Fibroblast of lung (primary cell): ENCODE measurements around the gene TSPOAP1. TPM values are rescaled to one million over a fixed set of nuclear protein-coding genes. Genes with fewer than 3 reads are reported as not detected.

Source experiments
- DNase-seq, 2 donors: peaks; one replicate each; pipeline versions ENCODE4 v3.0.0 to v3.0.0-alpha.2; 2010; ENCODE audit warnings: low read depth in 2 of 2
- H2AFZ ChIP-seq: 2 replicates; pipeline ENCODE4 v1.5.1; 2012; ENCODE audit warnings: low read length, control low read depth, inconsistent platforms
- H3K27ac ChIP-seq: 2 replicates; pipeline ENCODE4 v1.5.1; 2011; ENCODE audit warnings: low read length, control low read depth; ENCODE audit not compliant: insufficient read depth
- H3K27me3 ChIP-seq: 2 replicates; pipeline ENCODE4 v1.5.1; 2011; ENCODE audit warnings: mild to moderate bottlenecking, low read length; ENCODE audit not compliant: control insufficient read depth, insufficient read depth
- H3K36me3 ChIP-seq: 2 replicates; pipeline ENCODE4 v1.5.1; 2011; ENCODE audit warnings: low read length; ENCODE audit not compliant: control insufficient read depth, insufficient read depth
- H3K4me1 ChIP-seq: 2 replicates; pipeline ENCODE4 v1.5.1; 2011; ENCODE audit warnings: low read length; ENCODE audit not compliant: control insufficient read depth, insufficient read depth; ENCODE audit errors: extremely low read depth
- H3K4me2 ChIP-seq: 2 replicates; pipeline ENCODE4 v1.5.1; 2011; ENCODE audit warnings: low read length, control low read depth; ENCODE audit not compliant: insufficient read depth; ENCODE audit errors: extremely low read depth
- H3K4me3 ChIP-seq, 4 experiments: fragments of 200-600 bp in 1 of 4; sonication (generic) in 1 of 4; replicated peaks in 1 of 4; 2 replicates each; pipeline ENCODE4 v1.5.1; 2011 to 2016; ENCODE audit warnings: low read length in 4 of 4, low read depth in 3 of 4, mild to moderate bottlenecking in 3 of 4, control low read depth in 2 of 4, inconsistent platforms in 1 of 4, mixed read lengths in 1 of 4; ENCODE audit not compliant: insufficient read depth in 1 of 4; ENCODE audit errors: control extremely low read depth in 1 of 4
- H3K79me2 ChIP-seq: 2 replicates; pipeline ENCODE4 v1.5.1; 2012; ENCODE audit warnings: mild to moderate bottlenecking, low read length, inconsistent platforms; ENCODE audit not compliant: control insufficient read depth, insufficient read depth
- H3K9ac ChIP-seq: 2 replicates; pipeline ENCODE4 v1.5.1; 2011; ENCODE audit warnings: mild to moderate bottlenecking, low read length, control low read depth; ENCODE audit not compliant: insufficient read depth
- H3K9me3 ChIP-seq: 2 replicates; pipeline ENCODE4 v1.5.1; 2012; ENCODE audit warnings: low read depth, low read length; ENCODE audit not compliant: control insufficient read depth, insufficient read depth
- H4K20me1 ChIP-seq: 2 replicates; pipeline ENCODE4 v1.5.1; 2011; ENCODE audit warnings: low read length; ENCODE audit not compliant: control insufficient read depth, insufficient read depth; ENCODE audit errors: extremely low read depth
- CTCF ChIP-seq, 2 donors: IDR thresholded peaks in 1 of 2; conservative IDR thresholded peaks in 1 of 2; 1 replicate in 1 of 2; 2 replicates in 1 of 2; pipeline ENCODE4 v1.5.1; 2011 to 2012; ENCODE audit warnings: low read length in 2 of 2, control low read depth in 1 of 2, inconsistent platforms in 1 of 2, low read depth in 1 of 2, mild to moderate bottlenecking in 1 of 2
- EZH2 ChIP-seq: IDR thresholded peaks from 2 replicates; pipeline ENCODE4 v1.5.1; 2012; ENCODE audit warnings: low read length, control low read depth, mild to moderate bottlenecking; ENCODE audit errors: missing control alignments
- polyA plus RNA-seq, 2 donors: library from polyadenylated mRNA; depleted of rRNA in 1 of 2; stranded (reverse) in 1 of 2; unstranded in 1 of 2; fragments of >200 nt; gene quantifications; 2 replicates each; pipeline ENCODE4 v1.2.1, GENCODE V29; 2011 to 2012; ENCODE audit warnings: missing spikeins in 1 of 2
- total RNA-seq: library from RNA; depleted of rRNA; stranded (reverse); fragments of >200 nt; gene quantifications from 2 replicates; pipeline ENCODE4 v1.2.1, GENCODE V29; 2014

The TSPOAP1 gene
- total and polyA plus RNA-seq, 2 donors (not counting 1 experiment from before 2014, with no cell fraction given): 0.23 to 4.0 TPM

- Histone ChIP-seq H3K4me1 (no peaks in the 10 kb centered on the region), H3K36me3 (no peaks in the 10 kb centered on the region), H2AFZ (no peak overlapping the region), H3K9me3 (no peaks in the 10 kb centered on the region), H3K9ac (no peak overlapping the region), H3K4me3 (no peak overlapping the region), H3K27ac (no peak overlapping the region), H3K79me2 (no peaks in the 10 kb centered on the region), H3K27me3 (peaks cover 12% of the 10 kb centered on the region), H3K4me2 (no peak overlapping the region), H4K20me1 (no peaks in the 10 kb centered on the region)
- no peak for DNase-seq
- no peak for TF ChIP-seq CTCF (conservative IDR thresholded peaks at IDR 0.05 in 1 of 2, IDR thresholded peaks at IDR 0.05 in 1 of 2; ENCODE audit: low read depth in 1 of 2, low read length in 2 of 2)
- TF ChIP-seq EZH2: no peak
These were observed 73.8 kb downstream of the TSPOAP1 start for GRCh38 chr17:58254803-58255202.

GRCh38 chr17:58253082-58253481, 75.5 kb downstream of the TSPOAP1 start:
- H3K36me3 ChIP-seq: no peaks in the 10 kb centered on the region
- no peak overlapping the region for H3K4me2 ChIP-seq
- TF ChIP-seq EZH2 (no peak), CTCF (conservative IDR thresholded peaks at IDR 0.05 in 1 of 2, IDR thresholded peaks at IDR 0.05 in 1 of 2; ENCODE audit: low read depth in 1 of 2, low read length in 2 of 2) (no peak)
- H3K79me2 ChIP-seq: no peaks in the 10 kb centered on the region
- DNase-seq: no peak
- no peaks in the 10 kb centered on the region for H4K20me1 ChIP-seq
- no peaks in the 10 kb centered on the region for H3K4me1 ChIP-seq
- H2AFZ ChIP-seq: no peak overlapping the region
- no peak overlapping the region for H3K4me3 ChIP-seq
- H3K27ac ChIP-seq: no peak overlapping the region
- H3K9me3 ChIP-seq: no peaks in the 10 kb centered on the region
- peaks cover 20% of the 10 kb centered on the region for H3K27me3 ChIP-seq
- H3K9ac ChIP-seq: no peak overlapping the region

DNA sequence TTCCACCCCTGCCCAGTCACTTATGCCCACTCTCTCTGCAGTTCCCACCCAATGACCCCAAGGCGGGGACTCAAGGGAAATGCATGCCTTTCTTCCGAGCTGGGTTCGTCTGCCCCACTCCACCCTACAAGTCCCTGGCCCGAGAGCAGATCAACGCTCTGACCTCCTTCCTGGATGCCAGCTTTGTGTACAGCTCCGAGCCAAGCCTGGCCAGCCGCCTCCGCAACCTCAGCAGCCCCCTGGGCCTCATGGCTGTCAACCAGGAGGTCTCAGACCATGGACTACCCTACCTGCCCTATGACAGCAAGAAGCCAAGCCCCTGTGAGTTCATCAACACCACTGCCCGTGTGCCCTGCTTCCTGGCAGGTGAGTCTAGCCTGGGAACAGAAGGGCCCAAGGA, 76.5 kb downstream of the TSPOAP1 start:
- no peaks in the 10 kb centered on the region for H4K20me1 ChIP-seq
- H3K27ac ChIP-seq: no peak overlapping the region
- no peak overlapping the region for H2AFZ ChIP-seq
- no peaks in the 10 kb centered on the region for H3K4me1 ChIP-seq
- H3K79me2 ChIP-seq: no peaks in the 10 kb centered on the region
- no peak for TF ChIP-seq CTCF (conservative IDR thresholded peaks at IDR 0.05 in 1 of 2, IDR thresholded peaks at IDR 0.05 in 1 of 2; ENCODE audit: low read depth in 1 of 2, low read length in 2 of 2)
- TF ChIP-seq EZH2: no peak
- peaks cover 20% of the 10 kb centered on the region for H3K27me3 ChIP-seq
- H3K36me3 ChIP-seq: no peaks in the 10 kb centered on the region
- no peaks in the 10 kb centered on the region for H3K9me3 ChIP-seq
- no peak overlapping the region for H3K4me2 ChIP-seq
- H3K9ac ChIP-seq: no peak overlapping the region
- H3K4me3 ChIP-seq: no peak overlapping the region
- no peak for DNase-seq

Other genes starting within 250 kb of the TSPOAP1 start
- gene DYNLL2, start 245.4 kb downstream of the TSPOAP1 start, total RNA-seq: 32.1 and 32.9 TPM in 2 replicates
- gene DYNLL2, start 245.4 kb downstream of the TSPOAP1 start, polyA plus RNA-seq: 17.1 and 22.7 TPM in 2 replicates
- not detected in 2 replicates for gene OR4D1, start 180.4 kb downstream of the TSPOAP1 start, total RNA-seq
- gene OR4D1, start 180.4 kb downstream of the TSPOAP1 start, polyA plus RNA-seq: not detected in 2 replicates
- not detected in 2 replicates for gene OR4D2, start 161.8 kb downstream of the TSPOAP1 start, total RNA-seq
- gene OR4D2, start 161.8 kb downstream of the TSPOAP1 start, polyA plus RNA-seq: not detected in 2 replicates
- not detected in 2 replicates for gene EPX, start 136.1 kb downstream of the TSPOAP1 start, total RNA-seq
- not detected in 2 replicates for gene EPX, start 136.1 kb downstream of the TSPOAP1 start, polyA plus RNA-seq
- 13.1 and 17.8 TPM in 2 replicates for gene MKS1, start 109.5 kb downstream of the TSPOAP1 start, total RNA-seq
- gene MKS1, start 109.5 kb downstream of the TSPOAP1 start, polyA plus RNA-seq: 8.7 and 10.3 TPM in 2 replicates
- gene LPO, start 90.2 kb downstream of the TSPOAP1 start, total RNA-seq: not detected in 2 replicates
- not detected in 2 replicates for gene LPO, start 90.2 kb downstream of the TSPOAP1 start, polyA plus RNA-seq
- not detected in 2 replicates for gene MPO, start 47.9 kb downstream of the TSPOAP1 start, total RNA-seq
- 0.01 TPM in 2 replicates for gene MPO, start 47.9 kb downstream of the TSPOAP1 start, polyA plus RNA-seq
- 41.9 and 48.5 TPM in 2 replicates for gene SUPT4H1, start 23.4 kb upstream of the TSPOAP1 start, total RNA-seq
- gene SUPT4H1, start 23.4 kb upstream of the TSPOAP1 start, polyA plus RNA-seq: 191 and 207 TPM in 2 replicates
- under 0.01 TPM in 1 of 2 replicates, not detected in the other for gene RNF43, start 88.7 kb upstream of the TSPOAP1 start, total RNA-seq
- gene RNF43, start 88.7 kb upstream of the TSPOAP1 start, polyA plus RNA-seq: 0.02 TPM in 1 of 2 replicates, not detected in the other
- gene HSF5, start 159.6 kb upstream of the TSPOAP1 start, total RNA-seq: under 0.01 TPM in 2 replicates
- gene HSF5, start 159.6 kb upstream of the TSPOAP1 start, polyA plus RNA-seq: not detected in 2 replicates
- gene MTMR4, start 185.8 kb upstream of the TSPOAP1 start, total RNA-seq: 34.9 and 40.0 TPM in 2 replicates
- 22.1 and 24.3 TPM in 2 replicates for gene MTMR4, start 185.8 kb upstream of the TSPOAP1 start, polyA plus RNA-seq